HL-60/S4 treated with retinoic acid at 250 ng/mL for 4 days and 3 days (cell line): Measurements from ENCODE around the gene CFAP43.

ENCODE experiments used
- in situ Hi-C: fragments of 300-500 bp; cut with MboI; formaldehyde crosslinking; loops from 2 replicates; pipeline ENCODE4 v1.7.0; 2022; ENCODE audit warnings: low sequenced_read_pairs

CFAP43 gene

GRCh38 chr10:104143829-104144228 is 88.3 kb downstream of the CFAP43 start:
- in situ Hi-C loops, result no loop called here

- in situ Hi-C loops, result no loop called here
These were observed 90.1 kb downstream of the CFAP43 start for GRCh38 chr10:104142081-104142480.

GRCh38 chr10:104139221-104139620 is 92.9 kb downstream of the CFAP43 start:
- in situ Hi-C loops, result no loop called here

GRCh38 chr10:104138131-104138530 is 94.0 kb downstream of the CFAP43 start:
- in situ Hi-C loops, result no loop called here

GRCh38 chr10:104130041-104130440 is 102.1 kb downstream of the CFAP43 start:
- in situ Hi-C loops, result no loop called here

- in situ Hi-C loops, result no loop called here
These were observed 104.0 kb downstream of the CFAP43 start for GRCh38 chr10:104128214-104128613.

GRCh38 chr10:104127411-104127810 is 104.8 kb downstream of the CFAP43 start:
- in situ Hi-C loops, result no loop called here

GRCh38 chr10:104123397-104123796 is 108.8 kb downstream of the CFAP43 start:
- in situ Hi-C loops, result no loop called here

GRCh38 chr10:104122225-104123107 is 109.7 kb downstream of the CFAP43 start:
- in situ Hi-C loops, result no loop called here

GRCh38 chr10:104121485-104122224 is 110.5 kb downstream of the CFAP43 start, which contains the start of gene SFR1:
TSS of gene SFR1 (plus strand) at chr10:104122171. CDS start at chr10:104122184, 13 bp downstream.
- in situ Hi-C loops, result no loop called here

GRCh38 chr10:104120903-104121484 is 111.2 kb downstream of the CFAP43 start:
- in situ Hi-C loops, result no loop called here

- in situ Hi-C loops, result no loop called here
These were observed 111.7 kb downstream of the CFAP43 start for GRCh38 chr10:104120512-104120902.

- in situ Hi-C loops, result no loop called here
These were observed 112.2 kb downstream of the CFAP43 start for GRCh38 chr10:104119996-104120395.

GRCh38 chr10:104117839-104118323 is 114.3 kb downstream of the CFAP43 start:
- in situ Hi-C loops, result no loop called here

GRCh38 chr10:104113376-104113956 is 118.7 kb downstream of the CFAP43 start:
- in situ Hi-C loops, result no loop called here

GRCh38 chr10:104109908-104110662 is 122.1 kb downstream of the CFAP43 start:
- in situ Hi-C loops, result no loop called here

- in situ Hi-C loops, result no loop called here
These were observed 127.2 kb downstream of the CFAP43 start for GRCh38 chr10:104104926-104105325.

GRCh38 chr10:104104418-104104817 is 127.7 kb downstream of the CFAP43 start:
- in situ Hi-C loops, result no loop called here

- in situ Hi-C loops, result no loop called here
These were observed 128.2 kb downstream of the CFAP43 start for GRCh38 chr10:104103956-104104355.

- in situ Hi-C loops, result no loop called here
These were observed 130.3 kb downstream of the CFAP43 start for GRCh38 chr10:104101902-104102301.
